HL-60 (cell line): Measurements from ENCODE around the gene CDH23.

ENCODE experiments used
- DNase-seq, 2 experiments: peaks; one replicate each; pipeline ENCODE4 v3.0.0-alpha.2; 2010 to 2020; ENCODE audit warnings: low read depth in 1 of 2, low spot score in 1 of 2
- H3K27ac ChIP-seq: fragments of 250-450 bp; sonication (Bioruptor Pico); replicated peaks from 2 replicates; pipeline ENCODE4 v1.5.1; 2020; ENCODE audit warnings: mild to moderate bottlenecking, moderate library complexity
- H3K27me3 ChIP-seq: fragments of 250-450 bp; sonication (Bioruptor Pico); 2 replicates; pipeline ENCODE4 v1.5.1; 2021; ENCODE audit warnings: mild to moderate bottlenecking, moderate library complexity; ENCODE audit not compliant: insufficient read depth, poor library complexity, severe bottlenecking
- H3K4me3 ChIP-seq: replicated peaks from 2 replicates; pipeline ENCODE4 v1.5.1; 2011; ENCODE audit warnings: mild to moderate bottlenecking, control low read depth, low read length; ENCODE audit not compliant: insufficient read depth
- GABPA ChIP-seq: IDR thresholded peaks from 2 replicates; pipeline ENCODE4 v1.6.1; 2012; ENCODE audit warnings: low read depth
- POLR2AphosphoS5 ChIP-seq: IDR thresholded peaks from 2 replicates; pipeline ENCODE4 v1.6.1; 2012; ENCODE audit warnings: low read depth
- SPI1 ChIP-seq: IDR thresholded peaks from 2 replicates; pipeline ENCODE4 v1.6.1; 2012; ENCODE audit warnings: low read depth, mild to moderate bottlenecking, borderline replicate concordance
- TF ChIP-seq, protein P1 (sequence below): IDR thresholded peaks from 2 replicates; pipeline ENCODE4 v1.6.1; 2012; ENCODE audit warnings: low read depth; ENCODE audit not compliant: insufficient replicate concordance
- TF ChIP-seq, protein P2 (sequence below): IDR thresholded peaks from one replicate; pipeline ENCODE4 v1.5.1; 2011; ENCODE audit warnings: low read length, control low read depth, inconsistent platforms; ENCODE audit not compliant: insufficient read depth

CDH23 gene

GRCh38 chr10:71600849-71601248 lies 204.1 kb downstream of the CDH23 start:
- no peak overlapping the region for H3K4me3 ChIP-seq
- TF ChIP-seq, protein P1, sequence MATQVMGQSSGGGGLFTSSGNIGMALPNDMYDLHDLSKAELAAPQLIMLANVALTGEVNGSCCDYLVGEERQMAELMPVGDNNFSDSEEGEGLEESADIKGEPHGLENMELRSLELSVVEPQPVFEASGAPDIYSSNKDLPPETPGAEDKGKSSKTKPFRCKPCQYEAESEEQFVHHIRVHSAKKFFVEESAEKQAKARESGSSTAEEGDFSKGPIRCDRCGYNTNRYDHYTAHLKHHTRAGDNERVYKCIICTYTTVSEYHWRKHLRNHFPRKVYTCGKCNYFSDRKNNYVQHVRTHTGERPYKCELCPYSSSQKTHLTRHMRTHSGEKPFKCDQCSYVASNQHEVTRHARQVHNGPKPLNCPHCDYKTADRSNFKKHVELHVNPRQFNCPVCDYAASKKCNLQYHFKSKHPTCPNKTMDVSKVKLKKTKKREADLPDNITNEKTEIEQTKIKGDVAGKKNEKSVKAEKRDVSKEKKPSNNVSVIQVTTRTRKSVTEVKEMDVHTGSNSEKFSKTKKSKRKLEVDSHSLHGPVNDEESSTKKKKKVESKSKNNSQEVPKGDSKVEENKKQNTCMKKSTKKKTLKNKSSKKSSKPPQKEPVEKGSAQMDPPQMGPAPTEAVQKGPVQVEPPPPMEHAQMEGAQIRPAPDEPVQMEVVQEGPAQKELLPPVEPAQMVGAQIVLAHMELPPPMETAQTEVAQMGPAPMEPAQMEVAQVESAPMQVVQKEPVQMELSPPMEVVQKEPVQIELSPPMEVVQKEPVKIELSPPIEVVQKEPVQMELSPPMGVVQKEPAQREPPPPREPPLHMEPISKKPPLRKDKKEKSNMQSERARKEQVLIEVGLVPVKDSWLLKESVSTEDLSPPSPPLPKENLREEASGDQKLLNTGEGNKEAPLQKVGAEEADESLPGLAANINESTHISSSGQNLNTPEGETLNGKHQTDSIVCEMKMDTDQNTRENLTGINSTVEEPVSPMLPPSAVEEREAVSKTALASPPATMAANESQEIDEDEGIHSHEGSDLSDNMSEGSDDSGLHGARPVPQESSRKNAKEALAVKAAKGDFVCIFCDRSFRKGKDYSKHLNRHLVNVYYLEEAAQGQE: no peak
- TF ChIP-seq GABPA (no peak), POLR2AphosphoS5 (no peak), SPI1 (no peak)
- TF ChIP-seq, protein P2, sequence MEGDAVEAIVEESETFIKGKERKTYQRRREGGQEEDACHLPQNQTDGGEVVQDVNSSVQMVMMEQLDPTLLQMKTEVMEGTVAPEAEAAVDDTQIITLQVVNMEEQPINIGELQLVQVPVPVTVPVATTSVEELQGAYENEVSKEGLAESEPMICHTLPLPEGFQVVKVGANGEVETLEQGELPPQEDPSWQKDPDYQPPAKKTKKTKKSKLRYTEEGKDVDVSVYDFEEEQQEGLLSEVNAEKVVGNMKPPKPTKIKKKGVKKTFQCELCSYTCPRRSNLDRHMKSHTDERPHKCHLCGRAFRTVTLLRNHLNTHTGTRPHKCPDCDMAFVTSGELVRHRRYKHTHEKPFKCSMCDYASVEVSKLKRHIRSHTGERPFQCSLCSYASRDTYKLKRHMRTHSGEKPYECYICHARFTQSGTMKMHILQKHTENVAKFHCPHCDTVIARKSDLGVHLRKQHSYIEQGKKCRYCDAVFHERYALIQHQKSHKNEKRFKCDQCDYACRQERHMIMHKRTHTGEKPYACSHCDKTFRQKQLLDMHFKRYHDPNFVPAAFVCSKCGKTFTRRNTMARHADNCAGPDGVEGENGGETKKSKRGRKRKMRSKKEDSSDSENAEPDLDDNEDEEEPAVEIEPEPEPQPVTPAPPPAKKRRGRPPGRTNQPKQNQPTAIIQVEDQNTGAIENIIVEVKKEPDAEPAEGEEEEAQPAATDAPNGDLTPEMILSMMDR: no peak
- DNase-seq: no peak
- H3K27me3 ChIP-seq: no peaks in the 10 kb centered on the region
- H3K27ac ChIP-seq: no peak overlapping the region

GRCh38 chr10:71601273-71601672 lies 204.6 kb downstream of the CDH23 start:
- no peak overlapping the region for H3K4me3 ChIP-seq
- no peak overlapping the region for H3K27ac ChIP-seq
- TF ChIP-seq, protein P1: no peak
- no peak for TF ChIP-seq GABPA
- no peak for TF ChIP-seq POLR2AphosphoS5
- TF ChIP-seq SPI1: no peak
- TF ChIP-seq, protein P2: no peak
- no peak for DNase-seq
- H3K27me3 ChIP-seq: no peaks in the 10 kb centered on the region

DNA sequence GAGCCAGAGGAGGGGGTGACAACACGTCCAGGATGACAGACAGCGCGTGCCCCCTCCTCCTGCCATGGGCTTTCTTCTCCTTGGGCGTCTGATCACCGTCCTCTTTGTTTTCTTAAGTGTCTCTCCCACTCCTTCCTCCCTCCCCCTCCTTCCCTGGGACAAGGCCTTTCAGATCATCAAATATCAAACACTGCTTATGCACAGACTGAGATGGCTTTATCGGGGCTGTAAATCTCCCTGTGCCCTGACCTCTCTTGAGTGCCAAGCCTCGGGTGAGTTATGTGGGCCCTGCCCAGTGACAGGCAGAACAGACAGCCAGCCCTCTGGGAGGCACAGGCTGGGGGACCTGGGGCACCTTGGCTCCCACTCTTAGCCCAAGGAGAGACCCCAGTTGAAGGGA lies 206.4 kb downstream of the CDH23 start:
- no peak overlapping the region for H3K4me3 ChIP-seq
- H3K27ac ChIP-seq: no peak overlapping the region
- DNase-seq: no peak
- TF ChIP-seq, protein P2: no peak
- TF ChIP-seq GABPA: no peak
- no peak for TF ChIP-seq SPI1
- TF ChIP-seq, protein P1: no peak
- TF ChIP-seq POLR2AphosphoS5: no peak
- H3K27me3 ChIP-seq: no peaks in the 10 kb centered on the region
